Daoy (cell line): ENCODE measurements around the gene FGF19. TPM values are rescaled to one million over a fixed set of nuclear protein-coding genes. Genes with fewer than 3 reads are reported as not detected.

Experiments used
- DNase-seq: peaks from one replicate; pipeline ENCODE4 v3.0.0-alpha.2; 2015; ENCODE audit warnings: low read depth
- total RNA-seq: library from RNA; depleted of rRNA; stranded (reverse); fragments of >200 nt; shearing (Covaris generic); gene quantifications from 2 replicates; pipeline ENCODE4 v1.2.3, GENCODE V29; 2014

The FGF19 gene
- total RNA-seq, 1 experiment from 2014 or later = not detected

DNA sequence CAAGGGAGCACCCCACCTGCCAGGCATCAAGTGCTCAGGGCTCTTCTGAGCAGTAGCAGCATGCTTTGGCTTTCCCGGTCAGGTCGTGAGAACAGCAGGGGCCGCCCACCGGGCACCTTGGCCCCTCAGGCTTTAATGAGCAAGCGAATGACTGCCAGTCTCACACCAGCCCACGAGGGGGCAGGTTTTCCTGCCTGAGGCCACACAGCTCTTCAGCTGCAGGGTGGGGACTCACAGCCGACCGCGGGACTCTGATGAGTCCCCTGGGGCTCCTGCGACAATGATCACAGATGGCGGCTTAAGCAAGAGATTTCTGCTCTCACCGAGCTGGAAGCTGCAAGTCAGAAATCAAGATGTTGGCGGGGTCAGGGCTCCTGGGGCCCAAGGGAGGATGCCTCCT is 14.3 kb upstream of the FGF19 start:
- DNase-seq = peak; percentile 64

DNA sequence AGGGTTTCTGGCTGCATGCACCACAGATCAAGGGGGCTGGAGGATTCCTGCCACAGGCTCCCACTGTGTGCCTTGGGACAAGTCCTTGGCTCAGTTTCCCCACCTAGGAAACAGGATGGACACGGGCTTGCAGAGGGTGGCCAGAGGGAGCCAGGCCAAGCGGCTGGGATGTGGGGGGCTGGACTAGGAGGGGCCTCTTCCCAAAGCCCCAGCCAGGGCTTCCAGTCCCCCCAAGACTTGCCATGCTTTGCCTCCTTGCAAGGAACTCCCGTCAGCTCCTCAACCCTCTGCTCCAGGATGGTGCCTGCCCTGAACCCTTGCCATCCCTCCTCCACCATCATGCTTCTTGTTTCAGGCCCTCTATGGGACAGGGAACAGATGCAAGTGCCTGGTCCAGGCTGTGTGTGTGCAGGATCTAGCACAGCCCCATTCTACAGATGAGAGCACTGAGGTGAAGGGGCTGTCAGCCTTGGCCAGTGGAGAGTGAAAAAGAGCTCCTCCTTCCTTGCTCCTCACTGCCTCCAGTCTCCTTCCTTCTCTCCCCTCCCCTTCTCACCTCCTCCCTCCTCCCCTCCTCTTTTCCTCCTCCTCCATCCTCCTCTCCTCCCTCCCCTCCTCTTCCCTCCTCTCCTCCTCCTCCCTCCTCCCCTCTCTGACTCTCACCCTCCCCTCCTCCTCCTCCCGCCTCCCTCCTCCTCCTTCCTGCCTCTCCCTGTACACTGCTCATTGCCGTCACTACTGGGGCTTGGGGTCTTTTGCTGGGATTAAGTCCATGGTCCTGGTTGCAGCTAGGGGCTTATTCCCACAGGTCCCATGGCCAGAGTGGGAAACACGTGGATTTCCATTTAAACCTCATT is 13.3 kb upstream of the FGF19 start:
- DNase-seq = no peak

- no peak for DNase-seq
Observed at GRCh38 chr11:69716099-69716498, 12.3 kb upstream of the FGF19 start.

DNA sequence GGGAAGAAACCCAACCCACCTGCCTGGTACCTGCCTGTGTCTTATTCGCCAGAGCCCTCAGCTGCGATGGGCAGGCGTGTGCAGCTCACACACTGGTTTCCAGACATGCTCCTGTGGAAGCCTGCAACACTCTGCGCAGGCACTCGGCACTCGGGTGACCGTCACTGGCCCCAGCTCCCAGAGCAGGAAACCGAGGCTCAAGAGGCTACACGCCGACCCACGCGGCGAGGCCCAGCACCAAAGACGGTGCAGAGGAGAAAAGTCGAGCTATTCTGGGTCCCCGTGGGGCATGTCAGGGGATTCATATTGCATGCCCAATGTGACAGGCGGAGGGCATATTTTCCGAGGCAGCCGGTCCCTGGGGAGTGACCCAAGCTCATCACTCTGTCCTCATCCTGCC is 11.6 kb upstream of the FGF19 start:
- DNase-seq = no peak

- no peak for DNase-seq
Observed at GRCh38 chr11:69711822-69712801, 8.3 kb upstream of the FGF19 start.

GRCh38 chr11:69708736-69709401 is 5.0 kb upstream of the FGF19 start:
- DNase-seq = no peak

- DNase-seq = peak; percentile 25
Observed at GRCh38 chr11:69707176-69707575, 3.4 kb upstream of the FGF19 start.

DNA sequence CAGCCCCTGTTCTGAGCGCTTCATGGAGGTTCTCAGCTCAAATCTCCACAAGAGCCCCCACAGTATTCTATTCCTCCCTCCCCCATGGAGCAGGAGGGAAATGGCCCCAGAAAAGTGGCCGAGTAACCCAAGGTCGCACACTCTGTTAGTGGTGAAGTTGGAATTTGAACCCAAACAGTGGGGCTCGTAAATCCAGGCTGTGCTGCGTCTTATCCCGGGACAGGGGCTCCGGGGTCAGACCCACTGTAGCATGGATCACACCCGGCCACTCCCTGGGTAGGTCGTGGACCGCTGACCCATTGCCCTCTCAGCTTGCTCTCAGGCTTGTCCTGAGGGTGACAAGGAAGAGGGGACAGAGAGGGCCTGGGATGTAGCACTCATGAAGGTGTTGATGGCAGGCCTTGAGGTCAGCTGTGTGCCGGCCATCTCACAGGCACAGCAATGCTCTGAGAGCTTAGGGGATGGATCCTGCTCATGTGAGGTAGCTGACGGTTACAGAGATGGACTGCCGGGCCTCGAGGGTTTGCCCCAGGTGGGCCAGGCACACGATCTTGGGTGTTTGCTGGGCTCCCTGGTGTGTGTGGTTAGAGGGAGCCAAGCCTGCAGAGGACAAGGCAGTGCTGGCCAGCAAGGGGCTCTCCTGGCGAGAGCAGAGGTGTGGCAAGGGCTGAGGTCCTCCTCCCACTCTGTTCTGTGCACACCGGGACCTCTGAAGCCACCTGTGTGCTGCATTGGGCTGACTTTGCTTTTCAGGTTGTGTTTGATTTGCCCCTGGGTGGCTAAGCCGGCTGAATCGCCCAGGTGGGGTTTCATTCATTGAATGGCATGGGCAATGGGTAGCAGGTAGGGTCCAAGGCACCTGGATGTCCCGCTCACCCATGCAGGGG is 2.3 kb upstream of the FGF19 start:
- no peak for DNase-seq

DNA sequence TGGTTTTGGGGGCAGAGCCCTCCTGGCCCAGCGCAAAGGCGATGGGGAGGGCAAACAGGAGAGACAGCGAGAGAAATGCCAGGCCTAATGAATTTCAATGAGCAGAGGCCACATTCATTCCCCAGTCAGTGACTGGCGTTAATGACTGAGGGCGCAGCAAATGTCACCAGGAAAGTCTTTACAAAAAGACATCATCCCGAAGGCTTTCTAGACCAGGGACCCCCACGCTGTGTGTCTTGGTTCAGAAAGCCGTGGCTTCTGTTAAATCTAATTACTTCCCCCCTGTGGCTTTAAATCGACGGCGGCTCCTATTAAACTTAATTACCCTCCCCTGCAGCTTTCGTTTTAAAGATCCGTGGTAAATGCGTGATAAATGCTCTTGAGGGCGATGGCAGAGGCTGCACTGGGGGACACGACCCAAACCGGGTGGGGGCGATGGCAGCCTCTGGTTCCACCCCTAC is 1.6 kb upstream of the FGF19 start:
- no peak for DNase-seq

GRCh38 chr11:69704508-69705253 is 859 bp upstream of the FGF19 start:
- DNase-seq = peak; percentile 55

GRCh38 chr11:69703453-69703767 is 412 bp downstream of the FGF19 start:
- no peak for DNase-seq

DNA sequence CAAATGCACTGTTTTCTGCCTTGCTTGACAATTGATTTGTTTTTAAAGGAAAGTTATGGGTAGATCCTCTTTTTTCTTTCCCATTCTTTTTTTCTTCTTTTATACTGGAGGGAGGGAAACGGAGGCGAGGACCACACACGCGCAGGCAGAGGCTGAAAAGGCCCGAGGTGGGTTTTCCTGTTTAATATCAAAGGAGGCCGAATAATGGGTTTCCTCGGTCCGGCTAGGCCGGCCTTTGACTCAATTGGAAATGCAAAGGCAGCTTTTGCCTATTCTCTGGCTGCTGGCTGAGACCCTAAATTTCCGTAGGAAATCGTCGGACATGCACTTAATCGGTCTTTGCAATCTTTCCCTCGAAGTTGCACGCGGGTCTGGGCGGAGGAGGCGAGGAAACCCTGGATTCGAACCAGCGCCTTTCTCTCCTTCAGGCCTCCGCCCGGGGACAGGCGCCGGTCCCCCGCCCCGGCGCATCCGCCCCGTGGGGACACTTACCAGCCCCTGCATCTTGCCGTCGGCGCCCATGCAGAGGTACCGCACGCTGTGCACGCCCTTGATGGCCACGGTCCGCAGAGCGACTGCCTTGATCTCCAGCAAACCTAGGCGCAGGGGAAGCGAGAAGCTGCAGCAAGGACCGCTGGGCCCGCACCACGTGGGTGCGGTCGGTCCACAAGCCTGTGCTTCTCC is 911 bp downstream of the FGF19 start:
- no peak for DNase-seq

DNA sequence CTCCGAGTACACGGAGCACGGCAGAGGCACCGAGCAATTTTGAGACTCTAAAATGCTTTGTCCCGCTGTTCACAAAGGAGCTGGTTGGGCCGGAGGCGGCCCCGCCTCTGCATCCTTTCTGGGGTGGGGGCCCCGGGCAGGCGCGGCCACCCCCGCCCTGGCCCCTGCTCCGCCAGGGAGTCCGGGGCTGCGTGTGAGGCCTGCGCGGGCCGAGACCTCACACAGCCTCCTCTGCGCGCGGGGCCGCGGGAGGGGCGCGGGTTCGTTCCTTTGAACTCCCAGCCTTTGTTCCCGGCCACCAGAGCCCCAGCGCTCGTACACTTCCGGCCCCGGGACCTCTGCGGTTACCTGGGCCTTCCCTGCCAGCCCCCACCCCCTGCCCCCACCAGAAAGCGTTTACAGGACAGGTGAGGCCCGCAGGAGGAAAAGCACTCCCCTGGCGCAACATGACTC is 1.6 kb downstream of the FGF19 start:
- DNase-seq = no peak

DNA sequence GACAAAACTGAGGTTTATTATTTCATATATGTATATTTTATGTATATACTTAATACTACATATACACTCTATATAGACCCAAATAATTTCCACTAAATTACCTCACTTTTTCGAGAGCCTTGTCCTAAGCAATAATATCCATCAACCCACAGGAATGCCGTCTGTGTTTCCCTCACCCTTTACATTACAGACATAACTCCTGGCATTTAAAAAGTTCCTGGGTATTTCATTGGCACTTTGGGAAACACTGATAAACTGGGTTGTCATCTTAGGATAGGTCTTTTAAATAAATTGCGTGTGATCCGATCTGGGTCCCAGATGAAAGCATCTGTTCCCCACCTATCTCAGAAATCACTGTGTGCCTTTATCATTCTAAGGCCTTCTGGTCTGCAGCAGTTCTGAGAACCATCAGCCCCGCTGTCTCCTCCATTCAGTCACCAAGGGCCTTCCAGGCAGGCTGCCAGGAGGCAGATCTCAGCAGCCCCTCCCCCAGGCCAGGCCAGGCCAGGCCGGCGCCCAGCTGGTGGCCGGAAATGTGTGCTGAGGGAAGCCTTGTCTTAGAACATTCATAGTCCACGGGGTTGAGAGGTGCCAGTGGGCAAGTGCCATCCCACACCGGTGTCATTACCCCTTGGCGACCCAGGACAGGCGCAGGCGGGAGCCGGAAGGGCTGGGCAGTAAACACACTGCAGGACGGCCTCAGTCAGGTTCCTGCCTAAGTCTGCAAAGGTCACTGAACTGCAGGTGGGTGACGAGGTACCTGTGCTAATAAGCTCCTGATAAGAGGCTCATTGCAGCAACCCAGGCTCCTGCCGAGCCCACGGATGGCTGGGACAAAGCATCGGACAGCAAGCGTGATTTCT is 3.3 kb downstream of the FGF19 start:
- peak; percentile 70 for DNase-seq

- DNase-seq = no peak
Observed at GRCh38 chr11:69699213-69699612, 4.6 kb downstream of the FGF19 start.

GRCh38 chr11:69698362-69698761 is 5.5 kb downstream of the FGF19 start:
- no peak for DNase-seq

DNA sequence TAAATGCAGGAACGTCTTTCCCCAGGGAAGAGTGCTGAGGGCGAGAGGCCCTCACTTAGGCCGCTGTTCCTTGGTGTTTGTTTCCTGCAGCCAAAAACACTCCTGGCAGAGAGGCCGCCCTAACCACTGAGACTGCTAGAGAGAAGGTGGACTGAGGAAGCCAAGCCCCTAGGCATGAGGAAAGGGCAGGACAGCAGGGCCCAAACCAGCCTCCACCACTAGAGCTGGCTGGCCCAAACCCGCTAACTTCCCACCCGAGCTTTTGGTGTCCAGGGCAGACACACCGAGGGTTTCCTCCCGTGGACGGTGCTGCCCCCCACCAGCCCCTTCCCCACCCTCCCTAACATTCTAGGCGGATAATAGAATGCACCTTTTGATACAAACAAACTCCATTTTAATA is 6.0 kb downstream of the FGF19 start:
- DNase-seq = no peak

- DNase-seq = no peak
Observed at GRCh38 chr11:69697469-69697843, 6.4 kb downstream of the FGF19 start.
